HEK293 (cell line): ENCODE measurements around the gene NOS1AP.

Source experiments
- CTCF ChIP-seq: fragments of 450-650 bp; formaldehyde crosslinking; IDR thresholded peaks from 2 replicates; pipeline ENCODE4 v1.5.1; 2016; ENCODE audit warnings: missing biosample characterization, missing genetic modification characterization
- HOXA7 ChIP-seq: sonication (generic); formaldehyde crosslinking; IDR thresholded peaks from 2 replicates; pipeline ENCODE4 v1.8.1; 2022; ENCODE audit warnings: missing genetic modification reagents, borderline replicate concordance
- HOXD13 ChIP-seq: sonication (generic); formaldehyde crosslinking; IDR thresholded peaks from 2 replicates; pipeline ENCODE4 v1.8.0; 2022; ENCODE audit warnings: missing genetic modification reagents, borderline replicate concordance
- IKZF3 ChIP-seq: fragments of 450-650 bp; IDR thresholded peaks from 2 replicates; pipeline ENCODE4 v1.5.0; 2018; ENCODE audit warnings: missing biosample characterization, mild to moderate bottlenecking, missing genetic modification characterization, moderate library complexity
- INSM2 ChIP-seq: fragments of 450-650 bp; formaldehyde crosslinking; IDR thresholded peaks from 2 replicates; pipeline ENCODE4 v1.5.1; 2016; ENCODE audit warnings: missing biosample characterization, missing genetic modification characterization
- KLF1 ChIP-seq: fragments of 450-650 bp; formaldehyde crosslinking; IDR thresholded peaks from 2 replicates; pipeline ENCODE4 v1.5.1; 2016; ENCODE audit warnings: missing biosample characterization, missing genetic modification characterization
- OSR2 ChIP-seq: fragments of 450-650 bp; formaldehyde crosslinking; IDR thresholded peaks from 2 replicates; pipeline ENCODE4 v1.5.1; 2016; ENCODE audit warnings: missing biosample characterization, missing genetic modification characterization
- SP2 ChIP-seq: fragments of 450-650 bp; formaldehyde crosslinking; IDR thresholded peaks from 2 replicates; pipeline ENCODE4 v1.5.1; 2016; ENCODE audit warnings: missing biosample characterization, missing genetic modification characterization
- SP3 ChIP-seq: fragments of 450-650 bp; formaldehyde crosslinking; IDR thresholded peaks from 2 replicates; pipeline ENCODE4 v1.5.1; 2016; ENCODE audit warnings: missing biosample characterization, missing genetic modification characterization
- YY1 ChIP-seq: fragments of 450-650 bp; formaldehyde crosslinking; IDR thresholded peaks from 2 replicates; pipeline ENCODE4 v1.5.1; 2018; ENCODE audit warnings: missing biosample characterization, missing genetic modification characterization
- ZBTB17 ChIP-seq: fragments of 450-650 bp; formaldehyde crosslinking; IDR thresholded peaks from 2 replicates; pipeline ENCODE4 v1.5.1; 2016; ENCODE audit warnings: missing biosample characterization, missing genetic modification characterization
- ZBTB8A ChIP-seq: fragments of 450-650 bp; formaldehyde crosslinking; IDR thresholded peaks from 2 replicates; pipeline ENCODE4 v1.5.1; 2016; ENCODE audit warnings: missing biosample characterization, missing genetic modification characterization
- ZEB2 ChIP-seq: fragments of 450-650 bp; formaldehyde crosslinking; IDR thresholded peaks from 2 replicates; pipeline ENCODE4 v1.5.1; 2016; ENCODE audit warnings: missing biosample characterization, missing genetic modification characterization
- ZFP3 ChIP-seq: fragments of 450-650 bp; formaldehyde crosslinking; IDR thresholded peaks from 2 replicates; pipeline ENCODE4 v1.5.1; 2016; ENCODE audit warnings: low read depth, missing biosample characterization, missing genetic modification characterization
- ZIC2 ChIP-seq: fragments of 450-650 bp; formaldehyde crosslinking; IDR thresholded peaks from 2 replicates; pipeline ENCODE4 v1.5.1; 2016; ENCODE audit warnings: missing biosample characterization, missing genetic modification characterization
- ZNF112 ChIP-seq: fragments of 450-650 bp; formaldehyde crosslinking; IDR thresholded peaks from 2 replicates; pipeline ENCODE4 v1.5.0; 2017; ENCODE audit warnings: missing biosample characterization, missing genetic modification characterization
- ZNF132 ChIP-seq: fragments of 450-650 bp; formaldehyde crosslinking; IDR thresholded peaks from 2 replicates; pipeline ENCODE4 v1.5.1; 2017; ENCODE audit warnings: missing biosample characterization, missing genetic modification characterization, borderline replicate concordance
- ZNF16 ChIP-seq: fragments of 450-650 bp; formaldehyde crosslinking; IDR thresholded peaks from 2 replicates; pipeline ENCODE4 v1.5.1; 2016; ENCODE audit warnings: low read depth, missing biosample characterization, missing genetic modification characterization
- ZNF184 ChIP-seq: fragments of 450-650 bp; IDR thresholded peaks from 2 replicates; pipeline ENCODE4 v1.5.1; 2018; ENCODE audit warnings: missing biosample characterization, mild to moderate bottlenecking, missing genetic modification characterization
- ZNF324 ChIP-seq: fragments of 450-650 bp; formaldehyde crosslinking; IDR thresholded peaks from 2 replicates; pipeline ENCODE4 v1.5.1; 2016; ENCODE audit warnings: missing biosample characterization, missing genetic modification characterization
- ZNF335 ChIP-seq: fragments of 450-650 bp; formaldehyde crosslinking; conservative IDR thresholded peaks from 2 replicates; pipeline ENCODE4 v1.5.1; 2016; ENCODE audit warnings: missing biosample characterization, missing genetic modification characterization
- ZNF354C ChIP-seq: fragments of 450-650 bp; formaldehyde crosslinking; IDR thresholded peaks from 2 replicates; pipeline ENCODE4 v1.5.1; 2016; ENCODE audit warnings: missing biosample characterization, missing genetic modification characterization, low read depth, borderline replicate concordance
- ZNF362 ChIP-seq: fragments of 450-650 bp; formaldehyde crosslinking; IDR thresholded peaks from 2 replicates; pipeline ENCODE4 v1.5.1; 2016; ENCODE audit warnings: missing biosample characterization, missing genetic modification characterization
- ZNF513 ChIP-seq: fragments of 450-650 bp; IDR thresholded peaks from 2 replicates; pipeline ENCODE4 v1.5.1; 2018; ENCODE audit warnings: missing biosample characterization, missing genetic modification characterization
- ZNF518A ChIP-seq: fragments of 450-650 bp; formaldehyde crosslinking; conservative IDR thresholded peaks from 2 replicates; pipeline ENCODE4 v1.5.1; 2016; ENCODE audit warnings: low read depth, missing biosample characterization, missing genetic modification characterization
- ZNF561 ChIP-seq: fragments of 450-650 bp; IDR thresholded peaks from 2 replicates; pipeline ENCODE4 v1.5.1; 2018; ENCODE audit warnings: missing biosample characterization, missing genetic modification characterization, borderline replicate concordance
- ZNF639 ChIP-seq: fragments of 450-650 bp; formaldehyde crosslinking; IDR thresholded peaks from 2 replicates; pipeline ENCODE4 v1.5.1; 2016; ENCODE audit warnings: missing biosample characterization, missing genetic modification characterization
- ZNF707 ChIP-seq: fragments of 450-650 bp; formaldehyde crosslinking; IDR thresholded peaks from 2 replicates; pipeline ENCODE4 v1.5.1; 2016; ENCODE audit warnings: missing biosample characterization, missing genetic modification characterization
- ZNF777 ChIP-seq: fragments of 450-650 bp; formaldehyde crosslinking; IDR thresholded peaks from 2 replicates; pipeline ENCODE4 v1.5.1; 2017; ENCODE audit warnings: missing biosample characterization, missing genetic modification characterization, borderline replicate concordance
- ZNF843 ChIP-seq: fragments of 450-650 bp; formaldehyde crosslinking; IDR thresholded peaks from 2 replicates; pipeline ENCODE4 v1.5.1; 2016; ENCODE audit warnings: missing biosample characterization, missing genetic modification characterization

The NOS1AP gene

GRCh38 chr1:162056043-162056442, 13.4 kb upstream of the NOS1AP start (continued):
- TF ChIP-seq ZNF843 (tag by site-specific recombination) (no peak), IKZF3 (tag by site-specific recombination) (no peak), ZNF324 (tag by site-specific recombination) (no peak), SP3 (tag by site-specific recombination) (no peak), ZNF132 (tag by site-specific recombination) (no peak), HOXA7 (CRISPR knock-in tag) (no peak), INSM2 (tag by site-specific recombination) (no peak), ZBTB8A (tag by site-specific recombination) (peak; percentile 51; the same call in 1 of the 2 replicates), YY1 (peak; percentile 66; the same call in 1 of the 2 replicates), ZNF639 (tag by site-specific recombination) (no peak), ZEB2 (tag by site-specific recombination) (0 out of 2 replicates have a peak, but pooled peaks have one; percentile 16), ZBTB17 (tag by site-specific recombination) (0 out of 2 replicates have a peak, but pooled peaks have one; percentile 30), ZNF513 (tag by site-specific recombination) (no peak), ZFP3 (no peak), OSR2 (no peak), KLF1 (no peak), ZNF561 (tag by site-specific recombination) (0 out of 2 replicates have a peak, but pooled peaks have one; percentile 23), ZNF777 (no peak), ZNF362 (tag by site-specific recombination) (no peak), ZNF335 (tag by site-specific recombination) (peak; percentile 88), ZNF184 (tag by site-specific recombination) (no peak), CTCF (tag by site-specific recombination) (peak; percentile 96), ZNF112 (tag by site-specific recombination) (no peak), ZNF354C (no peak), HOXD13 (no peak), ZNF518A (no peak), ZIC2 (tag by site-specific recombination) (peak; percentile 74), ZNF16 (tag by site-specific recombination) (no peak), ZNF707 (no peak), SP2 (no peak)
